HG03439 (cell line): ENCODE results near the gene ERMAP.

ENCODE experiments used
- ATAC-seq: cut with Tn5 transposase; IDR thresholded peaks from one replicate; pipeline ENCODE4 v1.9.1; 2021; ENCODE audit warnings: mild to moderate bottlenecking, moderate library complexity; ENCODE audit not compliant: unreplicated experiment

The ERMAP gene

GRCh38 chr1:42816585-42817439 is at the start of gene ERMAP, which contains the start of gene SVBP:
Gene ERMAP, plus strand, starts transcription at chr1:42817122. Its CDS starts 13,327 bp downstream, at chr1:42830449.
Gene SVBP, minus strand, starts transcription at chr1:42817397. Its CDS starts 853 bp downstream, at chr1:42816544.
- ATAC-seq = peak; percentile 92

- peak; percentile 3 for ATAC-seq
These were observed 49.4 kb upstream of the ERMAP start for GRCh38 chr1:42767510-42768000.

- ATAC-seq = no peak
These were observed 48.8 kb upstream of the ERMAP start for GRCh38 chr1:42768172-42768571.

GRCh38 chr1:42769811-42770210 is 47.1 kb upstream of the ERMAP start:
- no peak for ATAC-seq

GRCh38 chr1:42773420-42773819 is 43.5 kb upstream of the ERMAP start:
- ATAC-seq = no peak

- ATAC-seq = no peak
These were observed 41.9 kb upstream of the ERMAP start for GRCh38 chr1:42774928-42775526.

- ATAC-seq = no peak
These were observed 40.4 kb upstream of the ERMAP start for GRCh38 chr1:42776502-42776901.

GRCh38 chr1:42777852-42778251 is 39.1 kb upstream of the ERMAP start:
- no peak for ATAC-seq

GRCh38 chr1:42779725-42780124 is 37.2 kb upstream of the ERMAP start:
- no peak for ATAC-seq

GRCh38 chr1:42780176-42780575 is 36.7 kb upstream of the ERMAP start:
- no peak for ATAC-seq

GRCh38 chr1:42783092-42783491 is 33.8 kb upstream of the ERMAP start:
- ATAC-seq = no peak

- ATAC-seq = no peak
These were observed 32.4 kb upstream of the ERMAP start for GRCh38 chr1:42784547-42784945.

- no peak for ATAC-seq
These were observed 31.8 kb upstream of the ERMAP start, which contains the start of gene TMEM269 for GRCh38 chr1:42784946-42785693. Gene TMEM269, plus strand, starts transcription at chr1:42784991. Its CDS starts 4,903 bp downstream, at chr1:42789894.

GRCh38 chr1:42786097-42786496 is 30.8 kb upstream of the ERMAP start:
- ATAC-seq = no peak

- ATAC-seq = no peak
These were observed 28.9 kb upstream of the ERMAP start for GRCh38 chr1:42788021-42788420.

GRCh38 chr1:42793824-42794223 is 23.1 kb upstream of the ERMAP start:
- ATAC-seq = no peak

GRCh38 chr1:42797414-42797813 is 19.5 kb upstream of the ERMAP start:
- no peak for ATAC-seq

GRCh38 chr1:42797979-42798378 is 18.9 kb upstream of the ERMAP start:
- ATAC-seq = no peak

GRCh38 chr1:42801832-42802473 is 15.0 kb upstream of the ERMAP start:
- no peak for ATAC-seq

GRCh38 chr1:42806171-42806570 is 10.8 kb upstream of the ERMAP start:
- no peak for ATAC-seq

GRCh38 chr1:42806593-42806992 is 10.3 kb upstream of the ERMAP start:
- ATAC-seq = no peak
